NCI-H1436 treated with DMSO at 0.1 percent for 48 hours (cell line): Measurements from ENCODE around the gene CXCL14.

ENCODE experiments used
- DNase-seq: peaks from one replicate; lab custom pipeline; 2025; lab: John Stamatoyannopoulos, UW

Gene CXCL14

DNA sequence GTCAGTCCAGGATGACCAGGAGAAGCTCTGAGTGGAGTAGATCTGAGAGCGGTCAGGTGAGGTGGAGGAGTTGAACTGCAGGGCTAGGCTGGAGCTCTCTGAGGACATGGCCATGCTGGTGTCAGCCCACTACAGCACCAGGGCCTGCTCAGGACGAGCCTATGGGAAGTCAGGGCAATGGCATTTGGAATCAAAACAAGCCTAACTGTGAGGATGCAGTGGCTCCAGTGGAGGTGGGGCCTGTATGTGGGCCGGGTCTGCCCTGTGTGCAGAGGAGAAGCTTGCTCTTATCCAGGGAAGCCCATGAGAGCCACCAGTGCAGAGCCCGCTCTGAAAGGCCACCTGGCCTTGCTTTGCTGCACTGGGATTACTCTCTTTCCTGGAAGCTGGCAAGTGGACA lies 11.1 kb downstream of the CXCL14 start:
- no peak for DNase-seq

GRCh38 chr5:135566422-135567400 lies 12.1 kb downstream of the CXCL14 start:
- DNase-seq = no peak

GRCh38 chr5:135565725-135566421 lies 12.9 kb downstream of the CXCL14 start:
- DNase-seq = peak; percentile 24

GRCh38 chr5:135565266-135565665 lies 13.5 kb downstream of the CXCL14 start:
- DNase-seq = no peak

DNA sequence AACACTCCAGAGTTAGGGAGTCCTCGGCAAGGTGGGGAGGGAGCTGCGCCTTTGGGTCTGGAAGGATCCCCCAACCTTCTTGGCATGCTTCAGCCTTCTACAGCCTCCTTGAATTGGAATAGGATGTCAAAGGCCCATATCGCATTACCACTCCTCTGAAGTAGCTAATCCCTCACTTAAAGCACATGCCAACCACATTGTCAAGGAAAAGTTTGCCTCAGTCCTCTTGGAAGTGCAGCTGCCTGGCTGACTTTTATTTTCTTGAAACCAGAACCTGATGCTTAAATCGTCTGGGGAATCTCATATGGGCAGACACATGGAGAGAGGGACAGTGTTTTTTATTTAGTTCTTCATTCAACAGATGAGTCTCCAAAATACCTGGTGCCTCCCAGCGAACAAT lies 14.5 kb downstream of the CXCL14 start:
- DNase-seq = no peak

GRCh38 chr5:135561266-135561665 lies 17.5 kb downstream of the CXCL14 start:
- no peak for DNase-seq

- DNase-seq = peak; percentile 41
Measured at GRCh38 chr5:135560858-135561257, 17.9 kb downstream of the CXCL14 start.

GRCh38 chr5:135559354-135559753 lies 19.4 kb downstream of the CXCL14 start:
- no peak for DNase-seq

DNA sequence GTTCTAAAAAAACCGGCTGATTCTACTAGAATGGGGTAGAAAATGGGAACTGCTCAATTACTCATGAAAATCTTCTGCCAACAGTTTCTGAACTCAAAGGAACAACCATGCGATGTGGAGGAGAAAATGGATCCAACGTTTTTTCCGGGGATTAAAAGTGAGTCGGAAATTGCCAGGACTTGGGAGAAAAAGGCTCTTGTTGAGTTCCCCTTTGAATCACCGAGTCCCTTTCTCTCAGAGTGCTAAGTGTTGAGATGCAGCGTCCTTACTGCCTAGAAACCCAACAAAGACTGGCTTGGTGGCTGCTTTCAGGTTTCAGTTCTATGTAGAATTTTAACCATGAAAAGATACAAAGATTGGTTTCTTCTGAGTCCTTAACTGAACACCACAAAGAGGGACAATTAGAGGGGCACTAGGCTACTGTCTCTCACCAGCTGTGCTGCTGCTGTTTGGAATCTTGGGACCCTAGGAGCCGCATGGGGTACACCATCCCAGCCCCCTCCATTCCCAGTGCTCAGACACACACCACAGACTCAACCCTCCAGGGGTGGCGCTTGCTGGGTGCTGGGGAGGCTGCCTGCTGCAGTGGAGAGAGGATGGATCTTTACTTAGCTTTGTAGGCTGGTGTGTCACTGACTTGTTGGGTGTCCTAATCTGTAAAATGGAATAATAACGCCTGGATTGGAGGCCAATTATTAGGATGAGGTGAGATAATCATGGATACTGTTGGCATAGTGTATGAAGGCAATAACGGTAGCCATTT lies 21.5 kb downstream of the CXCL14 start:
- DNase-seq = no peak

- DNase-seq = no peak
Measured at GRCh38 chr5:135556620-135557019, 22.2 kb downstream of the CXCL14 start.

GRCh38 chr5:135555530-135555929 lies 23.3 kb downstream of the CXCL14 start:
- DNase-seq = no peak

DNA sequence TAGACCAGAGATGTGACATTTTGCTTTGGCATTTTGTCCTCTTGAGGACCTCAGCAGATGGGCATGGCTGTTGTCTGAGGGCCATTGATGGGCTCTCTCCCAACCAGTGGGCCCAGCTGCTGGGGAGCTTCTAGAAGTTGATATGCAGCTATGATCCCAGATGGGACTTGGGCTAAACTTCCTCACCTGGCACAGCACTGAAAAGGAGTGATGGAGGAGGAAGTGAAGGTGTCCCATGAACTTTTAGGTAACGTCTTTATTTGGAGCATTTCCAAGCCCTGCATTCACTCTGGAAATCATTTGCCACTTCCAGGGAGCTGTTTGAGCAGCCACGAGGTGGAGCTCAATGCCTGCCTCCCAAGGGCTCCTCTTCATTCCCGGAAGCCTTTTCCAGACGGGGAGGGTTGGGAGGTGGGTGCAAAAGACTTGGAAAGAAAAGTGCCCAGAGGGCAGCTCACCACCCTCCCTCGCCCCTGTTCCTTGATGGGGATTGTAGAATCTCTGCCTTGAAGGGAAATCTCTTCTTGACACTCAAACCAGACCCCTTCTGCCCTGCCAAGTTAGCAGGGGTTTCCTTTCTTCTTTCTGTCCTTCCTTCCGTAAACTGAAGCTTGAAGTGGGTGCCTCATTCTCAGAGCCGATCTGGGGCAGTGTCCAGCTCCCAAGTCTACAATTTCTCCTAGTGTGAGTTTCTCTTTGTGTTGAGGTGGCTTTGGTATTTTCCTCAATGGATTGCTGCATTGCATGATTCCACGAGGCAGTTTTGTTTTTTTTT lies 24.9 kb downstream of the CXCL14 start:
- DNase-seq = no peak

DNA sequence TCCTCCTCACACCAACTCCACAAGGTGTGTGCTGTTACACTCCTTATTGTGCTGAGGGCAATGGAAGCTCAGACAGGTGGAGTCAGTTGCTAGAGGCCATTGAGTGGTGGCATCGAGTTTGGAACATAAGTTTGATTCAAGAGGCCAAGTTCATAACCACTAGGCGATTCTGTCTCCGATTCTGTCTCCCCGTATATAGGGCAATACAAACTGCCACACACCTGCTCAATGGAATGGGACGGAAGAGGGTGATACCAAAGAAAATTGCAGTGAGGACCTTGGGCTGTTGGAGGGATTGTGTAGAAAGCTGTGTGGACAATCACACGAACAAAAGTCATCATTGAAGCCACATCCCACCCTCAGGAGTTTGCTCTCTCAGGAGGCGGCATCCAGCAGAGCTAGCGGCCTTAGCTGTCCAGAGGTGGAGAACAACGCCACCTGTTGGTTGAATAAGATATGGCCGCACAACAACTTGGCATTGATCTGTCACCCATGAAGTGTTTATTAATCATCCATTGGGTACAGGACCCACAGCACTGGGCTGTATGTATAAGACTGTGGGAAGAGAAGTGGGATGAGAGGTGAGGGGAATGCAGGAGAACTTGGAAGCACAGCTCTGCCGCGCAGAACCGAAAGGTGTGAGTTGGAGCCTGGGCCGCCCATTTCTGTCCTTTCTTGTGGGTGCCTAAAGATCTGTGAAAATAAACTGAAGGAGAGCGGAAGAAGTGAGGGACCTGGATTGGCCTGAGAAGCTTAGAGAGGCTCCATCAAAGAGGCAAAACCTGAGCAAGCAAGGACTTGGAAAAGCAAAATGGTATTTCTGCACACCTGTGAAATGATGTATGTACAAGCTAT lies 27.0 kb downstream of the CXCL14 start:
- no peak for DNase-seq

- DNase-seq = no peak
Measured at GRCh38 chr5:135549413-135549812, 29.4 kb downstream of the CXCL14 start.

- DNase-seq = no peak
Measured at GRCh38 chr5:135547590-135548254, 31.1 kb downstream of the CXCL14 start.

- no peak for DNase-seq
Measured at GRCh38 chr5:135546912-135547311, 31.9 kb downstream of the CXCL14 start.

- DNase-seq = no peak
Measured at GRCh38 chr5:135546101-135546500, 32.7 kb downstream of the CXCL14 start.

DNA sequence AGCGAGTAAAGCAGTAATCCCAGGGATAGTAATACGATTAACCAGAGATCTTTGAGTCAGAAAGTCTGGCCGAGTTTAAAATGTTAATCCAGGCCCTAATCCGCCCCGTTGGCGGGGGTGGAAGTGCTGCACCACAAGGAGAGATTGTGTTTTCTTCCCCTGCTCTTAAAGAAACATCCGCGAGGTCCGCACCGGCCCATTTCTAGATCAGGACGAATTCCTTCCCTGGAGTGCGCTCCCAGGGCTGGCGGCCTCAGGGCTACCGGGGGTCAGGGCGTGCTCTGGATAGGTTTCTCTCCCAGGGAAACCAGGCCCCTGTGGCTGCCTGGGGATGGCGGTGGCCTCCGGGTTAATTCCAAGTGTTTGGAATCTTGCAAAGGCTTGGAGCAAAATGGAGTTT lies 33.7 kb downstream of the CXCL14 start:
- DNase-seq = no peak

DNA sequence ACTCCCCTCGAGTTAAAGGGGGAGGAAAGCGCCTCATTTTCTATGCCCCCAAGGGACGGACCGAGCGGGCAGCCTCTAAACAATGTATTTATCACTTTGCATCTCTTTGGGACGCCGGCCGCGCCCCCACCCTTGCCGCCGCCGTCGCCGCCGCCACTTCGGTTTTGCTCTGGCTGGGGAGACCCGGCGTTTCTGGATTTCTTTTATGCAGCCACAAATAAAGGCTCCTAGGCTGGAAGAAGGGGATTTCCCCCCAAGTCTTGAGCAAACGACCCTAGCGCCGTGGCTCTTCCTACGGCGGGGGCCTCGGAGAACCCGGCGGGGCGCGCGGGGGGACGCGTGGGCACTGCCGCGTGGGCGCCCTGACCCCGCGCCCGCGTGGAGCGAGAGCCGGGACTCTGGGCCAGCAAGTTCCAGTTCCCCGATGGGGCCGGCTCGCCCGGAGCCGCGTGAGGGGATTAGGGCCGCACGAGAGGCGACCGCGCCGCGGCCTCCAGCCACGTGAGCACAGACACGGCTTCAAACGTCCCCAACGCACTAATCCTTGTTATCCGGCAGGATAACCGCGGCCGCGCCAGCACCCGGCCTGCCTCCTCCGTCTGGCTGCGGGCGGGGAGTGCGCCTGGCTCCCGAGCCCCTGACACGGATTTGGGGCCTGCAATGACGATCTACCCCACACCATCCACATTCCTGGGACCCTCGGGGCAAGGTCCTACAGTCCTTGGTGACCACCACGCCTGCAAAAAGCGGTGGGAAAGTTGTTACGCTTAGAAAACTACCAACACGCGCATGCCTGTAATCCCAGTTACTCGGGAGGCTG lies 35.1 kb downstream of the CXCL14 start:
- no peak for DNase-seq
